ENCODE results near the gene ANKMY1.

DNA sequence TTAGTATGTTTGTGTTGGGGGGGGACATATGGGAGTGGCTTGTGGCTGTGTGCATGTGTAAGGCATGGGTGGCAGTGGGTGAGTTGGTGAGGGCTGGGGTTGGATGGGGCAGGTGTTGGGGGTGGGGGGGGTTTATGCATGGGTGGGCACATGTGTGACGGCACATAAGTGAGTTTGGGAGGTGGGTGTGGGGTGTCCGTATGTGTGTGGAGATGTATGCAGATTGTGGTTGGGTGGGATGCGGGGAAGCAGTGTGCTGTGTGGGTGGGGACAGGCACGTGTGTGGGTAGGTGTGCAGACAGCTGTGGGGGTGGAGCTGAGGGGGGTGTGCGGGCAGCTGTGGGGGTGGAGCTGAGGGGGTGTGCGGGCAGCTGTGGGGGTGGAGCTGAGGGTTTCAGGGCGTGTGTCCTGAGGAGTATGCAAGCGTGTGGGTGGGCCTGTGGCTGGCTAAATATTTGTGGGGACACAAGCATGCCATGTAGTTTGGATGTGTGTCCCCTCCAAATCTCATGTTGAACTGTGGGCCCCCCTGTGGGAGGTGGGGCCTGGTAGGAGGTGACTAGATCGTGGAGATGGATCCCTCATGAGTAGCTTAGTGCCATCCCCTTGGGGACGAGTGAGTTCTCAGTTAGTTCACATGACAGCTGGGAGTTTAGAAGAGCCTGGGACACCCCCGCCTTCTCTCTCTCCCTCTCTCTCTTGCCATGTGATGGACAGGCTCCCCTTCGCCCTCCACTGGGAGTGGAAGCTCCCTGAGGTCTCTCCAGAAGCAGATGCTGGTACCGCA is 59.4 kb downstream of the ANKMY1 start:
- TF ChIP-seq POLR2A (IDR thresholded peaks at IDR 0.05) (no peak), EP300 (IDR thresholded peaks at IDR 0.05; ENCODE audit: low read depth) (no peak), POLR2AphosphoS5 (IDR thresholded peaks at IDR 0.05) (no peak)
